Amygdala (tissue), 56 donors: ENCODE data around the gene MAPK12.
"Not testable (repeated sequence)": the region's sequence is repeated elsewhere in the genome, so short reads cannot be mapped to it uniquely, and the experiment has no call there.

ENCODE experiments used
- DNase-seq, 56 donors: peaks; one replicate each; lab custom pipeline; 2025; lab: John Stamatoyannopoulos, UW

MAPK12 gene

DNA sequence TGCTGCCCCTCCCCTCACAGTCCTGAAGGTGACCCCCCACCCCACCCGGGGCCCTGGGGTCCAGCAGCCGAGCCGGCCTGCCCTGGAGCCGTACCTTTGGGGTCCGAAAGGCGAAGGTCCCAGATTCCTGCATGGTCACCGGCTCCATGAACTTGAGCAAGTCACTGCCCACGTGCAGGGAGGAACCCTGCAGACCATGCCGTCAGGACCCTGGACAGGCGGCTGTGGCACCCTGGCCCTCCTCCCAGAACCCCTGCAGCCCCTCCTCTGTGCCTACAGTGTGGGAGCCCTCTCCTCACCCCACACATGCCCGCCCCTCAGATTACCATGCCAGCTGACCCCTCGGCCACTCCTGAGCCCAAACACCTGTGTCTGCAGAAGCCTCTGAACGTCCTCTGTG lies 23.0 kb upstream of the MAPK12 start:
- no peak for DNase-seq

DNA sequence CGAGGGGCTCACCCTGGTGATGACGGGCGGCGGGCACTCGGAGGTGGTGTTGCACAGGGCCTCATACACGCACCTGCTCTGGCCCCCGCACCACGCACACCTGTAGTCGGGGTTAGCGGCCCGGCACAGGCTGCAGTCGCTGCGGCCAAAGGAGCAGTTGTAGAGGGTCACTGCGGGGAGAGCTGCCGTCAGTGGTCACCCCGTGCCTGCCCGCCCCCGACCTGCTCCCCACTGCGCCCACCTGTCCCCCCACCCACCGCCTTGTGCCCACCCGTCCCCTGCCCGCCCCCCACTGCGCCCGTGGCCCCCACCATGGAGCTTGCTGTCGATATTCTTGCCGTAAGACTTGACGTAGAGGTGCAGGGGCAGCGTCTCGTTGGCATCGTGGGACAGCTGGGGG lies 22.3 kb upstream of the MAPK12 start:
- no peak for DNase-seq

DNA sequence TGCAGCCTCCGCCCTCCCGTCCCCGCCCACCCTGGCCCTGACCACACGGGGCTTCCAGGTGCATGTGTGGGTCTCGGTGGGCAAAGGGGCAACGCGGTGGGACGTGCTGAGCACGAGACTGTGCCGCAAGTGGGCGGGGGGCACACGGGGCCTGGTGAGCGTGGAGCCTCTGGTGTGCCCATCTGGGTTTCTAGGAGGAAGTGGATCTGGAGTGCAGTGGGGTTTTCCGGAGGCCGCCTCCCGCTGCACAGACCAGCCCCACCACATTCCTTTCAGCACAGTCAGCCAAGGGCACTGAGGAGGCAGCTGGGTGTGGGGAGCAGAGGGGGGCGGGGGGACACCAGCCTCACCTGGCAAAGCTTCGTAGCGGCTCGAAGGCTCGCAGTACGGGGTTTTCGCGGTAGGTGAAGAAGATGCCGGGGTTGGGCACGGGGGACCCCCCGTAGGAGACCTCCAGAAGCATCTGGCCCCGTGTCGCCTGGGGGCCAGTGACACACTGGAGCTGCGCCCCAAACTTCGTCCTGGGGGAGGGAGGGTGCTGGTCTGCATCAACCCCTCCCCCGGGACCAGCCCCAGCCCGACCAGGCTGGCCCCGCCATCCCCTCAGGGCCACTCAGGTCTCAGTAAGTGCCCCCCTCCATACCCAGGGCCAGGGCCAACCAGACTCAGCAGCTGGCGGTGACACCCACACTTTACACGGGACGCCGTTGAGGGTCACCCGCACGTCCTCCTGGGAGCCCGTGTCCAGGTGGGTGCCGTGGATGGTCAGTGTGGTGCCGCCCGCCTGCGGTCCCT lies 21.1 kb upstream of the MAPK12 start:
- no peak for DNase-seq

DNA sequence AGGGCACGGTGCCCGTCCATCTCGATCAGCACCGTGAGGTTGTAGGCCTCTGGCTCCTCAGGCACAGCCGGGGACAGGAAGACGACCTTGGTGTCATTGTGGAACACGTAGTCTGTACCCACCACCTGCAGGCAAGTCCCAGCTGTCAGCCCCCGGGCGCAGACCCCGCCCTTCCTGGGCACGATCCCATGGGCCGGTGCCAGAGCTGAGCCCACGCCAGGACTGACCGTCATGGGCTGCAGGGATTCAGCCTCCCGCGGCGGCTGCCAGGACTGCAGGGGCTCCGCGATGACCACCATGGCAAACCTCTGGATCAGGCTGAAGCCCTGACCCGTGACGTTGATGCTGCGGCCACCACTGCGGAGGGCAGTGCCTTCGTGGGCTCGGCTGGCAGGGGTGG lies 20.5 kb upstream of the MAPK12 start:
- DNase-seq: no peak

DNA sequence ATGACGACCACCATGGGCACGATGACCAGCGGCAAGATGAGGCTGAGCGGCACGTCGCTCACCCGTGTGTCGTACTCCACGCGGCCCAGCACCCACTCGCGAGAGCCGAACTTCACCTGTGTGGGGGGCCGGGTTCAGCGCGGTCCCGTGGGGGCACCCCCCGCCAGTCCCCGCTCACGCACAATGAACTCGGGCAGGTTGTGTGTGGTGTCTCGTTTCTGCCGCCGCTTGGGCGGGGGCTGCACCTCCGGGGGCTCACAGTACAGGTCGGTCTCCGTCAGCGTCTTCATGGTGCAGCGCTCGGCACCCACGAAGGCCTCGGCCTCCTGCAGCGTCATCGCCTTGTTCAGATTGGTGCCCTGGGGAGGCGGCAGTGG lies 19.9 kb upstream of the MAPK12 start:
- DNase-seq: no peak

DNA sequence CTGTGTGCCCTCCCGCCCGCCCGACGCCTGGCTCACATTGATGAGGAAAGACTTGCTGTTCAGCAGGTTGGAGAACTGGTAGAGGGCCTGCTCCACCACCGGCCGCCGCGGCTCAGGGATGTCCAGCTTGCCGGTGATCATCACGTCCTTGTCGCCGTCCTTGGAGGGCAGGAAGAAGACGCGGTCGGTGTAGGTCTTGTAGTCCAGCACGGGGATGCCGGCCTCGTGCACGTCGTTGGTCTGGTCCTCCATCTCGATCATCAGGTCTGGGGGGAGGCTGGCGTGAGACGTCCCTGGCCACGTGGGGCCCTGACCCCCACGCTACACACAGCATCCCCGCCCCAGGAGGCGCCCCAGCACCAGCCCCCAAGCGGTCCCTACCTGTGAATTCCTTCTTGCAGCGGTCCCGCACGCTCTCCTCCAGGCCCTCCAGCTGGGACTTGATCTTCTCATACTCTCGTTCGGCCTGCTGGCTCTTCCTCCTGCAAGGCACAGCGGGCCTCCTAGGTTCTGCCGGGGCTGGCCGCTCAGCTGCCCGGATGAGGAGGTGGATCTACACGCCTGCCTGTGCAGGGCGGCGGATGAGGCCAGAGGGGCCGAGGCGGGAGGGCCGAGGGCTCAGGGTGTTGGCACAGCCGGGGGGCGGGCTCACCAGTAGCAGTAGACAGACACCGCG lies 19.4 kb upstream of the MAPK12 start:
- DNase-seq: no peak

DNA sequence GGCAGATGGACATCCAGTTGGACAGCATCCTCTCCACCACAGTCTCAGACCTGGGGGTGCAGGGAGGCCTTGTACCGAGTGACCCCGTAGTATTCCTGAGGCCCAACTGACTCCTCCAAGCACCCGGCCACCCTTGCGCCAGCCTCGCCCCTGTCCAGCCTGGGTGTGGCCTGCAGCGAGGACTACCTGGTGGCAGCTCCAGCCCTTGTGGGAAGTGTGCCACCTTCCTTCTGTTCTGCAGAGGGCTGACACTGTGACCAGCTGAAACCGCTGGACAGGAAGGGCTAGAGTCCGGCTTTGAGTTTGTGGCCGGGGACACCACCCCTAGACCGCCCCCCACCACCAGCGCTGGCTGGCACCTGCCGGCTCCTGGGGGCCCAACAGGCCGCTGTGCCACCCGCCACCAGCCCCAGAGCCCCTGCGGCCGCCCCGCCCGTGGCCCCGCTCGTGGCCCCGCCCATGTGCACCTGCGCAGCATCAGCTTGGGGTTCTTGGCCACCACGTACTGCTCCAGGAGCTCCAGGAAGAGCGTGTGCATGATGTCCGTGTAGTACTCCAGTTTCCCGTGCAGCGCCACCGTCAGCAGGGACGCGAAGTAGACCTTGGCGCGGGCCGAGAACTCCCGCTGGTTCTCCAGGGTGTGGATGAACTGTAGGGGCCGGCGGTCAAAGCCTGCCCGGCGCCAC lies 18.7 kb upstream of the MAPK12 start:
- no peak for DNase-seq

DNA sequence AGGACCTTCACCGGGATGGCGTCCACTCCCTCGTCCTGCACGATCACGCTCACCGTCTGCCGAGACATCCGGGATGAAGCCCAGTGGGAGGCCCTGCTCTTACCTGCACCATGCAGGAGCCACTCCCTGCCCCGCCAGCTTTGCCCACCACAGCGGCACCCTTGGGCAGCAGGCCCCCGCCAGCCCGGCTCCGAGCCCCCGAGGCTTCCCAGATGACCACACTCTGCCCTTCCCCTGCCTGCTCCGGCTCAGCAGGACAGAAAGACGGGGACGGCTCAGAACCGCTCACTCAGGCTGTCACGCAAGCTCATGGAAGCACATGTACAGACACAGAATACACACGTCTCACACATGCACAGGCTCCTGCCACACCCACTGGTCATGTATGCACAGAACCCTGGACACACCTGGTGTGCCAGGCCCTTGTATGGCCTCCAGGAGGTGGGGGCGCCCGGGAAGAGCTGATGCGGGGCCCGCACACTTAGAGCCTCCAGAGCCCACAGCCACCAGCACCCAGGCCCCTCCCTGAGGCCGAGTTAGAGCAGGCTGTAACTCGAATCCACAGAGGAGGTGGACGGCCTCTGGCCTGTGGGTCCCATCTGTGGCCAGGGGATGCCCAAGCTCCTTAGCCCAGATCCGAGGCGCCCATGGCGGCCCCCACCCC lies 17.6 kb upstream of the MAPK12 start:
- DNase-seq: no peak

DNA sequence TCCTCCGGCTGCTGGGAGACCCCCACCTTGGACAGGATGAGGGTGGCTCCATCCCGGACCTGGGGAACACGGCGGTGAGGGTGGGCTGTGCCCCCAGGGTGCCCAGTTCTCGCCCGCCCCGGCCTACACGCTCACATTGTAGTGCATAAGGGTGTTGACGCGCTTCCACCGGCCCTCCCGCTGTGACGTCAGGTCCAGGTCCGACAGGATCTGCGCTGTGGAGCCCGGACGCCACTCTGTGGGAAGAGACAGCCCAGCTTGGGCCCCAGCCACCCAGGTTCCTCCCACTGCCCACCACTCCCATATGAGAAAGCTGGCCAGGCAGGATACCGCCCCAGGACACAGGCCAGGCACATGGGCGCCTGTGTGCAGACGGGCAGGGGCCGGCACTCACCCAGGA lies 17.0 kb upstream of the MAPK12 start:
- DNase-seq: no peak

DNA sequence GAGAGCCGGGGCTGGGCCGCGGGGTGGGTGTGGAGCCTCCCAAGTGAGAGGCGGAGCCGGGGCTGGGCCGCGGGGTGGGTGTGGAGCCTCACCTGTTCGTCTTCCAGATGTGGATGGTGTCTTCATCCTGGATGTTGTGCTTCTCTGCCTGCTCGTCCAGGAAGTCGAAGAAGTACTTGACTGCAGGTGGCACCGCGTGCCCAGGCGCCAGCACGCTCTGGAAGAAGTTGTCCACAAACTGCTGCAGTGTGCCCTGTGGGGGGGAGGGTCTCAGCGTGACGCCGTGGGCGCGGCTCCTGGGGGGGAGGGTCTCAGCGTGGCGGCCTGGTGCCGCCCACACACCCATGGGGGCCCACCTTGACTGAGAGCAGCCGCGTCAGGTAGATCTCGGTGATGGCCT lies 16.3 kb upstream of the MAPK12 start:
- no peak for DNase-seq

DNA sequence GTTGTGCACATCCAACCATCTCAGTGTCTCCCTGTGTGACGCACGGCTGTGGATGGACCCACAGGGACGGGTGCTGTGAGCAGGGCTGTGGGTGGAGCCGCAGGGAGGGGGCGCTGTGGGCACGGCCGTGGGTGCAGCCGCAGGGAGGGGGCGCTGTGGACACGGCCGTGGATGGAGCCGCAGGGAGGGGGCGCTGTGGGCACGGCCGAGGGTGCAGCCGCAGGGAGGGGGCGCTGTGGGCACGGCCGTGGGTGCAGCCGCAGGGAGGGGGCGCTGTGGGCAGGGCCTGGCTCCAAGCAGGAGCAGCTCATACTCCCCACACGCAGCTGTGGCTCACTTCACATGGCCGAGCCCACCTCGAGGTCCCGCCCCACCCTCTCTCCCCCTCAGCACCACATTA lies 14.7 kb upstream of the MAPK12 start:
- peak in 55 of 56 donors; percentile 29 to 94 (median 82) for DNase-seq

DNA sequence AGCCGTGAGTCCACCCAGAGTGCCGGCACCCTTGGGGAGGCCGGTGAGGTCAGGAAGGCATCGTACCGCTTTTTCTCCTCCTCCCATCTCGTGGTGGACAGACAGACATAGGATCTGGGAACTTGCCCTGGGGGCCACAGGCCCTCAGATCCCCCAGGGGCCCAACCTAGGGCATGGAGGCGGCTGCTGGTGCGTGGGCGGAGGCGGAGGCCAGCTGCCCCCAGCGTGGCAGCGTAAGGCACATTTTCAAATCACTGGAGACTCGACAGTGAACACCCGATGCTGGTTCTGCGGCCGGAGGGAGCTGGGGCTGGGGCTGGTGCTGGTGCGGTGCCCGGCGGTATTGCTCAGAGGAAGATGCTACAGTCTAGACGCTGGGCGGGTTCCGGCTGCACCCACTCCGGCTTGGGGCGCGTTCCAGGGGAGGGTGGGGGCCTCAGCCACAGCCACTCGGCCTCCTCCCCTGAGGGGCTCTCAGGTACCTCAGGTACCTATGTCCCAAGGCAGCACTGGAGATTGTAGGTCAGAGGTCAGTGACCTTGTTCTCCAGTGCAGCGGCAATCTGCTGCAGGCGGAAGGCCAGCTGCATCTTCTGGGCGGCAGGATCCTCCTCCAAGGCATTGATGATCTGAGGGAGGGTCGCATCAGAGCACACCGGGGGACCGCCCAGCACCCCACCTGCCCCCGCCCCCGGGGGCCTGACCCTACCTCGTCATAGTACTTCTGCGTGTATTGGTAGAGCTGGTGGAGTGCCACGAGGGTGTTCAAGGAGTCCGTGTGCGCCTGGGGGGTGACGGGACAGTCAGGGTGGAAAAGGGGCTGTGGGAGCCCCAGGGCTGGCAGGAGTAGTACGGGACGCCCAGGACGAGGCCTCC lies 13.9 kb upstream of the MAPK12 start:
- DNase-seq: peak in 3 of 56 donors; percentile 22 to 37 (median 24)

DNA sequence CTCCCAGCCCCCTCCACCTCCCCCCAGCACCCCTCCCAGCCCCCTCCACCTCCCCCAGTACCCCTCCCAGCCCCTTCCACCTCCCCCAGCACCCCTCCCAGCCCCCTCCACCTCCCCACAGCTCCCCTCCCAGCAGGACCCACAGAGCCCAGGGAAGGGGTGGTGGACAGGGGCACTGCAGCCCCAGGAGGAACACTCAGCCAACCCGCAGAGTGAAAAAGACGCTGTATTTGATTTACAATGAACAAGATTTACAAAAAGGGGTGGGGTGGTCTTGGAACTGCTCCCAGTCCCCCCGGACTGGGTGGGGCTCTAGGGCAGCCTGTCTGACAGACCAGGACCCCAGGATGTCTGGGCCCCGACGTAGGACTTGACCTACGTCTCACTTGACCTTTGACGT lies 13.3 kb upstream of the MAPK12 start:
- DNase-seq: no peak

DNA sequence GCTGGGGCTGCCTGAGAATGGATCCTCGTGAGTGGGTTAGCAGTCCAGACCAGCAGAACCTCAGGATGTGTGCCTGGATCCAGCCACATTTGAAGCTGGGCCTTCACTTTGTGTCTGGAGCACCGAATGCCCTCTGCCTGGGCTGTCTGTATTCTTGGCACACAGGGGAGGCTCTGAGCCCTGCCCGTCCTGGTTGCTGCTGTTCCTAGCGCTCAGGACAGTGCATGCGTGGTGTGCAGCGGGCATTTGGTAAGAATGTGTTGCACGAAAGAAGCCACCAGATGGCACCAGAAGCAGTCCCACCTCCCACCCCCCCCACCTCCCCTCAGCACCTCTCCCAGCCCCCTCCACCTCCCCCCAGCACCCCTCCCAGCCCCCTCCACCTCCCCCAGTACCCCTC lies 12.8 kb upstream of the MAPK12 start:
- peak in 26 of 56 donors; percentile 27 to 66 (median 45) for DNase-seq

DNA sequence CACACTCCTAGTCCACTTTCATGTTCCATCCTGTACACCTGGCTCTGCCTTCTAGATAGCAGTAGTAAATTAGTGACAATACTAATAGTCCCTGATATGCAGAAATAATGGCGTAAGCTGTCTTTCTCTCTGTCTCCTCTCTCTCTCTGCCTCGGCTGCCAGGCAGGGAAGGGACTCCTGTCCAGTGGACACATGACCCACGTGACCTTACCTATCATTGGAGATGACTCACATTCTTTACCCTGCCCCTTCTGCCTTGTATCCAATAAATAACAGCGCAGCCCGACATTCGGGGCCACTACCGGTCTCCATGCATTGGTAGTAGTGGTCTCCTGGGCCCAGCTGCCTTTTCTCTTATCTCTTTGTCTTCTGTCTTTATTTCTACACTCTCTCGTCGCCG lies 12.3 kb upstream of the MAPK12 start:
- not testable (repeated sequence) for DNase-seq

DNA sequence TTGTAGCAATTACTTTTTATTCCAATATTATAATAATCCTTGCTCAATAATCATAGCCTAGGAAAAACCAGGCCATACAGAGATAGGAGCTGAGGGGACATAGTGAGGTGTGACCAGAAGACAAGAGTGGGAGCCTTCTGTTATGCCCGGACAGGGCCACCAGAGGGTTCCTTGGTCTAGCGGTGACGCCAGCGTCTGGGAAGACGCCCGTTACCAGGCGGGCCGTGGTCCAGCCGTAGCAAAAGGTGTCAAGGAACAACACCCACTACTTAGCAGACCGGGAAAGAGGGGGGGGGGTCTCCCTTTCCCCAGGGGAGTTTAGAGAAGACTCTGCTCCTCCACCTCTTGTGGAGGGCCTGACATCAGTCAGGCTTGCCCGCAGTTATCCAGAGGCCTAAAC lies 11.9 kb upstream of the MAPK12 start:
- peak in 5 of 56 donors; percentile 17 to 34 (median 29) for DNase-seq

DNA sequence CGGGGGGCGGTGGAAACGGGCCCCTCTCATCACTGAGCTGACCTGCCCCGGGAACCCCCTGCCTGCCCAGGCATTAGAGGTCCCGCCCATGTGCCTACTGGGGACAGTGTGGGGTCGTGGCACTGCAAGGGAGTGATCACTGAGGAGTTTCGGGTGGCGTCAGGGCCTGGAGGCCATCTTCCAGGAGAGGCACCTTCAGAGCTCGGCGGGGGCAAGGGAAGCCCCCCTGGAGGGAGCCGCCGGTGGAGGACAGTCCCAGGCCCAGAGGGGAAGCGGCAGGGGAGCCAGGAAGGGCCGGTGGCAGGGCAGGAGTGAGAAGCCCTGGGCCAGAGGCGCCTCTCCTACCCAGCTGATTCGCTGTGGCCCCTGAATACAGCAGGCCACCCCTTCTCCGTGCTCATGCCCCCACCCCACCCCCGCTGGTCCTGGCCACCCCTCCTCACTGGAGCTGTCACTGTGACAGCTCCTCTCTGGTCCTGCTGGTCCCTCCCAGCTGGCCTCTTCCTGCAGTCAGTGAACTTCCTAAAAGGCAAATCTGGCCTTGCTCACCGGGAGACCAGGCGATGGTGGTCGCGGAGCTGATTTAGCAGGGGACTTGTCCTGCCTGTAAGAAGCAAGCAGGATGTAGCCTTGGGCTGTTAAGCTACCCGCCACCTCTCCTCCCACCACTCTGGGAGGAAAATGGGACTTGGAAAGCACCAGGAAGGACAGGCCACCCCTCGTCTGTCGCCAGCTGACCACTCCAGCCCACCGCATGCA lies 10.7 kb upstream of the MAPK12 start:
- DNase-seq: no peak

DNA sequence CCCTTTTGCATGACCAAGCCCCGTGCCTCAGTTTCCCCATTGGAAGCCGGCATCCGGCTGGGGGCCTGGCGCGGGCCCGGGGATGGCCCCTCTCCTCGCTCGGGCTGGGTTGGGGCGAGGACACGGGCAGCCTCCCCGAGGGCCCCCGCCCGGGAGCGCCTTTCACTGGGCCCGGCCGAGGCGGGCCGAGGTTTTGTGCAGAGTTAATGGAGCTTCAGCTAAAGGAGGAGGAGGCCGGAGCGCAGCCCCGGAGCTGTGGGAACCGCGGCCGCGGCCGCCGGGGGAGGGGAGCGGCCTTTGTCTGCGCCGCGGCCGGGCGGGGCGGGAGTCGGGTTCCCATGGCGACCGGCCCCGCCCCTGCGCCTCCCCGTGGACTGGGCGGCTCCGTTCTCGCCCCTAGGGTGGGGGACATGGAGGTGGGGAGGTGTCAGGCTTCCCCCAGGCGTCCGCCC lies 10.1 kb upstream of the MAPK12 start:
- DNase-seq: peak in 21 of 56 donors; percentile 14 to 65 (median 41)
